ENCODE results near the gene SKAP2.

SKAP2 gene

GRCh38 chr7:26618898-26619297, 245.5 kb downstream of the SKAP2 start:
- H3K4me3 ChIP-seq (ENCODE audit: low read length): no peak overlapping the region
- no peak for DNase-seq (ENCODE audit: low read depth)
- TF ChIP-seq, protein P1, sequence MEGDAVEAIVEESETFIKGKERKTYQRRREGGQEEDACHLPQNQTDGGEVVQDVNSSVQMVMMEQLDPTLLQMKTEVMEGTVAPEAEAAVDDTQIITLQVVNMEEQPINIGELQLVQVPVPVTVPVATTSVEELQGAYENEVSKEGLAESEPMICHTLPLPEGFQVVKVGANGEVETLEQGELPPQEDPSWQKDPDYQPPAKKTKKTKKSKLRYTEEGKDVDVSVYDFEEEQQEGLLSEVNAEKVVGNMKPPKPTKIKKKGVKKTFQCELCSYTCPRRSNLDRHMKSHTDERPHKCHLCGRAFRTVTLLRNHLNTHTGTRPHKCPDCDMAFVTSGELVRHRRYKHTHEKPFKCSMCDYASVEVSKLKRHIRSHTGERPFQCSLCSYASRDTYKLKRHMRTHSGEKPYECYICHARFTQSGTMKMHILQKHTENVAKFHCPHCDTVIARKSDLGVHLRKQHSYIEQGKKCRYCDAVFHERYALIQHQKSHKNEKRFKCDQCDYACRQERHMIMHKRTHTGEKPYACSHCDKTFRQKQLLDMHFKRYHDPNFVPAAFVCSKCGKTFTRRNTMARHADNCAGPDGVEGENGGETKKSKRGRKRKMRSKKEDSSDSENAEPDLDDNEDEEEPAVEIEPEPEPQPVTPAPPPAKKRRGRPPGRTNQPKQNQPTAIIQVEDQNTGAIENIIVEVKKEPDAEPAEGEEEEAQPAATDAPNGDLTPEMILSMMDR (conservative IDR thresholded peaks at IDR 0.05; ENCODE audit: low read length): no peak

DNA sequence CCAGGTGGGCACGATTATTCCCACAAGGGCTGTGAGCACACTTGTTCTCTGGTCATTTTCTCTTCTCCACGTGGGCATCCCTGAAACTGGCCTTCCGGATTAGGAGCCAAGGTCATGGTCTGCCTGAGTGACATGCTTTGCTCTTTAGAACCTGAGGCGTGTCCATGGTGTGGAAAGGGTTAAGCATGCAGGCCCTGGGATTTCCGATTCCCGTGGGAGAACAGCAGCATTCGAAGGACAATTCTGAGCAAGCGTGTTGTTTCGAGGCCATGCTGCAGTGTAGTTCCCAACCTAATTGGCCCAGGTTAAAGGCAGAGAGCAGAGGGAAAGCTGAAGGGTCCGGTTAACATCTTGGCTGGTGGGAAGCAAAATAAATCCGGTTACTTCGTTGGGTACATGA, 245.9 kb downstream of the SKAP2 start:
- H3K4me3 ChIP-seq (ENCODE audit: low read length): no peak overlapping the region
- no peak for DNase-seq (ENCODE audit: low read depth)
- TF ChIP-seq, protein P1 (conservative IDR thresholded peaks at IDR 0.05; ENCODE audit: low read length): no peak

Measured in AG10803 (cell line).